Transverse colon (tissue), 4 donors: ENCODE data around the gene ITGA6. TPM values are rescaled to one million over a fixed set of nuclear protein-coding genes. Genes with fewer than 3 reads are reported as not detected.
A peak's percentile ranks its signal among the peaks of the same experiment; 100 is the strongest.

Experiments
- DNase-seq: peaks from one replicate; pipeline ENCODE4 v3.0.0-alpha.2; 2019
- H3K27ac ChIP-seq, 4 donors: fragments of 200-600 bp; sonication (generic); 2 replicates each; pipeline ENCODE4 v1.5.1; 2016 to 2018; ENCODE audit warnings: inconsistent platforms in 4 of 4
- H3K27me3 ChIP-seq: fragments of 200-600 bp; sonication (generic); 2 replicates; pipeline ENCODE4 v1.5.1; 2017; ENCODE audit warnings: inconsistent platforms
- H3K36me3 ChIP-seq, 4 donors: fragments of 200-600 bp; sonication (generic); 2 replicates each; pipeline ENCODE4 v1.5.1; 2017 to 2019; ENCODE audit warnings: inconsistent platforms in 4 of 4
- H3K4me1 ChIP-seq, 4 donors: fragments of 200-600 bp; sonication (generic); 2 replicates each; pipeline ENCODE4 v1.5.1; 2017 to 2020; ENCODE audit warnings: inconsistent platforms in 4 of 4
- H3K4me3 ChIP-seq, 4 donors: fragments of 200-600 bp; sonication (generic); 1 replicate in 1 of 4; 2 replicates in 3 of 4; pipeline versions ENCODE4 v1.5.1 to v1.6.1; 2017 to 2019; ENCODE audit warnings: inconsistent platforms in 4 of 4
- H3K9me3 ChIP-seq, 2 donors: fragments of 200-600 bp; sonication (generic); 2 replicates each; pipeline ENCODE4 v1.5.1; 2017 to 2019; ENCODE audit warnings: inconsistent platforms in 2 of 2
- CTCF ChIP-seq, 5 experiments: fragments of 200-600 bp in 3 of 5; fragments of 450-650 bp in 2 of 5; sonication (generic) in 3 of 5; IDR thresholded peaks; 1 replicate in 2 of 5; 2 replicates in 3 of 5; pipeline ENCODE4 v1.5.1; 2016 to 2017; ENCODE audit warnings: antibody characterized with exemption in 5 of 5, inconsistent platforms in 3 of 5, mild to moderate bottlenecking in 2 of 5, moderate library complexity in 1 of 5
- EP300 ChIP-seq: sonication (generic); formaldehyde crosslinking; IDR thresholded peaks from one replicate; pipeline ENCODE4 v1.6.1; 2017; ENCODE audit warnings: antibody characterized with exemption, low read depth
- POLR2A ChIP-seq: fragments of 450-650 bp; IDR thresholded peaks from one replicate; pipeline ENCODE4 v1.6.1; 2016; ENCODE audit warnings: antibody characterized with exemption, mild to moderate bottlenecking, moderate library complexity
- POLR2AphosphoS5 ChIP-seq, 3 donors: sonication (generic); formaldehyde crosslinking; IDR thresholded peaks; one replicate each; pipeline ENCODE4 v1.6.1; 2016; ENCODE audit warnings: antibody characterized with exemption in 3 of 3
- WGBS, 2 donors: methylation state at CpG; one replicate each; pipeline ENCODE4 v1.1.5; 2018; ENCODE audit warnings: low coverage in 1 of 2; 5-methylcytosine and 5-hydroxymethylcytosine counted together
- in situ Hi-C, 4 donors: fragments of 200-750 bp; cut with MboI; loops; one replicate each; pipeline versions ENCODE4 v1.15.0 to v1.15.1; 2017; ENCODE audit warnings: low sequenced_read_pairs in 3 of 4, low pct_ligation_motif_present in 1 of 4, low pct_unique_long_range_greater_than_20kb in 1 of 4
- intact Hi-C: fragments of 100-400 bp; cut with DNase I; formaldehyde crosslinking; loops from one replicate; pipeline ENCODE4 v1.15.1; 2023; ENCODE audit warnings: low total_unique reads
- total RNA-seq, 4 donors: library from RNA; depleted of rRNA; stranded (reverse); fragments of >200 nt; gene quantifications; one replicate each; pipeline ENCODE4 v1.1.0, GENCODE V29; 2016

ITGA6 gene
- total RNA-seq, 4 donors from 2014 or later: 80.4 to 267 (median 207) TPM

GRCh38 chr2:172452845-172453244, 25.5 kb downstream of the ITGA6 start:
- peak overlapping the region in 1 of 4 donors; percentile 56 for H3K27ac ChIP-seq
- in situ Hi-C loops: loop anchor here in 1 of 4 donors (10.0 kb wide), 1 partner anchor 108 kb away; no protein-coding TSS in a partner anchor
- H3K4me3 ChIP-seq: no peak overlapping the region
- H3K36me3 ChIP-seq: no peaks in the 10 kb centered on the region
- H3K27me3 ChIP-seq: no peaks in the 10 kb centered on the region
- peaks cover 4 to 57% (median 40%) of the 10 kb centered on the region in 4 donors for H3K4me1 ChIP-seq
- no peaks in the 10 kb centered on the region for H3K9me3 ChIP-seq
- WGBS, 2 donors: 57 to 74% methylated on average over 1 to 2 of the region's 2 CpGs
- no peak for TF ChIP-seq POLR2AphosphoS5 (IDR thresholded peaks at IDR 0.05)
- no peak for TF ChIP-seq CTCF (IDR thresholded peaks at IDR 0.05)
- no peak for TF ChIP-seq EP300
- TF ChIP-seq POLR2A: no peak
- no peak for DNase-seq
- intact Hi-C loops: no loop called here

DNA sequence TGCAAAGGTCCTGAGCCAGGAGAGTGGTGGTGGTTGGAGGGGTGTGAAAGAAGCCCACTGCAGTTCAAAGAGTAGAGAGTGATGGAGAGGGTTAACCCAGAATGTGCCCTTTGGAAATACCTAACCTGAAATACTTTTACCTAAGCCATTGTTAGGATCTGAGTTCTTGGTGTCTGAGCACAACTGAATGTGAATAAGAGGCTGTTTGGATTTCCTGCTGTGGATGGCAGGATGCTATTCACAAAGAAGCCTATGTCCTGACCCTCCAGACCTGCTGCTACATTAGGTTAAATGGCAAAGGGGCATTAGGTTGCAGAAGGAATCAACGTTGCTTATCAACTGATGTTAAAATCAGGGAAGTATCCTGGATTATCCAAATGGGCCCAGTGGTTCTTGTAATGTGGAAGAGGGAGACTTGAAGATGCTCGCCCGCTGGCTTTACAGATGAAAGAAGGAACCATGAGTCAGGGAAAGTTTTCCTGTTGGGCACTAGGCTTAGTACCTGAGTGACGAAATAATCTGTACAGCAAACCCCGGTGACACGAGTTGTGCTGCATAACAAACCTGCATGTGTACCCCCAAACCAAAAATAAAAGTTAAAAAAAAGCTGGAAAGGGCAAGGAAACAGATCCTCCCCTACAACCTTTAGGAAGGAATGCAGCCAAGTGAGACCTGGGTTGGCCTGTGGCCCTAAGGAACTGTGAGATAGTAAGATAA, 27.2 kb downstream of the ITGA6 start:
- peak overlapping the region; percentile 2 to 62 (median 51) for H3K27ac ChIP-seq
- H3K27me3 ChIP-seq: no peaks in the 10 kb centered on the region
- TF ChIP-seq POLR2A: no peak
- TF ChIP-seq POLR2AphosphoS5 (IDR thresholded peaks at IDR 0.05): no peak
- no peak for TF ChIP-seq EP300
- no peak for TF ChIP-seq CTCF (IDR thresholded peaks at IDR 0.05)
- intact Hi-C loops (no loop called here), in situ Hi-C loops (loop anchor here in 1 of 4 donors (10.0 kb wide), 1 partner anchor 110 kb away; no protein-coding TSS in a partner anchor)
- 54 to 61% methylated on average over 6 of the region's 6 CpGs for WGBS, 2 donors
- no peak overlapping the region for H3K4me3 ChIP-seq
- DNase-seq: no peak
- peaks cover 4 to 48% (median 30%) of the 10 kb centered on the region in 4 donors for H3K4me1 ChIP-seq
- no peaks in the 10 kb centered on the region for H3K36me3 ChIP-seq
- no peaks in the 10 kb centered on the region for H3K9me3 ChIP-seq

GRCh38 chr2:172455121-172455515, 27.7 kb downstream of the ITGA6 start:
- no peaks in the 10 kb centered on the region for H3K27me3 ChIP-seq
- H3K27ac ChIP-seq: peak overlapping the region; percentile 48 to 62 (median 55)
- H3K36me3 ChIP-seq: no peaks in the 10 kb centered on the region
- no peaks in the 10 kb centered on the region for H3K9me3 ChIP-seq
- H3K4me1 ChIP-seq: peaks cover 4 to 53% (median 35%) of the 10 kb centered on the region in 4 donors
- TF ChIP-seq POLR2A: no peak
- no peak for TF ChIP-seq POLR2AphosphoS5 (IDR thresholded peaks at IDR 0.05)
- no peak for TF ChIP-seq EP300
- no peak for TF ChIP-seq CTCF (IDR thresholded peaks at IDR 0.05)
- DNase-seq: no peak
- in situ Hi-C loops (loop anchor here in 1 of 4 donors (10.0 kb wide), 1 partner anchor 110 kb away; no protein-coding TSS in a partner anchor), intact Hi-C loops (no loop called here)
- 43% methylated on average over 4 of the region's 4 CpGs; no CpG with 5 or more reads in 1 of the 2 donors for WGBS, 2 donors
- H3K4me3 ChIP-seq: no peak overlapping the region

GRCh38 chr2:172456002-172456401, 28.6 kb downstream of the ITGA6 start:
- Histone ChIP-seq H3K4me1 (peaks cover 9 to 62% (median 42%) of the 10 kb centered on the region in 4 donors), H3K27ac (peak overlapping the region; percentile 48 to 62 (median 55)), H3K36me3 (no peaks in the 10 kb centered on the region), H3K27me3 (no peaks in the 10 kb centered on the region), H3K9me3 (no peaks in the 10 kb centered on the region), H3K4me3 (no peak overlapping the region)
- intact Hi-C loops (no loop called here), in situ Hi-C loops (loop anchor here in 1 of 4 donors (10.0 kb wide), 1 partner anchor 111 kb away; no protein-coding TSS in a partner anchor)
- peak; percentile 61 for DNase-seq
- TF ChIP-seq POLR2A (no peak), EP300 (no peak), CTCF (IDR thresholded peaks at IDR 0.05) (peak in 3 of 5 experiments; percentile 9 to 42 (median 10)), POLR2AphosphoS5 (IDR thresholded peaks at IDR 0.05) (peak in 1 of 3 donors; percentile 16)
- WGBS, 2 donors: 43% methylated on average over 4 of the region's 4 CpGs; no CpG with 5 or more reads in 1 of the 2 donors
